Measurements from ENCODE around the gene PTGES3L. TPM values are rescaled to one million over a fixed set of nuclear protein-coding genes. Genes with fewer than 3 reads are reported as not detected.
A peak's percentile ranks its signal among the peaks of the same experiment; 100 is the strongest.

Gene PTGES3L
- total and polyA plus RNA-seq, 4 donors, result 0.08 to 0.19 (median 0.13) TPM; not detected in 1

DNA sequence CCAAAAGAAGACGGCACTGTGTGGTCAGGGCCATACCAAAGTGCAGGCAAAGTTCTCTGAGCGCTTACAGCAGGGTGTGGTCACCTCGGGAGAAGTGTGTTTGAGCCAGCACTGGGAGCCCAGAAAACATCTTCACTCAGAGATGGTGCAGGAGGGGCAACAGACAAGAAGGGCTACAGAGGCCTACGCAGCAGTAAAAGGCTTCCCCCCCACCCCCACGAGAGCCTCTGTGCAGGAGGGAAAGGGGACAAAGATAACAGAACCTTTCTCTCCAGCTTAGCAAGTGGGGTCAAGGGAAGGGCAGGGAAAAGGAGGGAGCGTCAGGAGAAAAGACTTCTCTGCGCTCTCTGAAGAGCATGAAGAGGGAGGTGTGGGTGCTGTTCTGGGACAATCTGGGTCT lies 39.5 kb upstream of the PTGES3L start:
- Histone ChIP-seq H3K4me3 (ENCODE audit: low read depth in 1 of 3, low read length in 3 of 3) (no peak overlapping the region), H3K4me1 (ENCODE audit: control insufficient read depth in 4 of 4, insufficient read depth in 4 of 4, low read length in 3 of 4) (peaks cover 6 to 31% (median 18%) of the 10 kb centered on the region in 4 donors)

More for the DNA sequence above, 39.5 kb upstream of the PTGES3L start:
- no peak for DNase-seq (ENCODE audit: low spot score)
- Histone ChIP-seq H3K9me3 (ENCODE audit: control insufficient read depth in 4 of 4, low read length in 3 of 4) (no peaks in the 10 kb centered on the region), H3K36me3 (ENCODE audit: control insufficient read depth in 4 of 4, insufficient read depth in 3 of 4, low read depth in 1 of 4, low read length in 3 of 4) (peaks cover 0 to 9% (median 2%) of the 10 kb centered on the region in 4 donors), H3K27me3 (ENCODE audit: control insufficient read depth in 4 of 4, insufficient read depth in 4 of 4, low read length in 3 of 4) (no peaks in the 10 kb centered on the region), H3K27ac (ENCODE audit: low read depth in 1 of 2, low read length in 2 of 2) (peak overlapping the region in 1 of 2 donors; percentile 37), H3K9ac (ENCODE audit: low read depth in 1 of 2, low read length in 2 of 2) (no peak overlapping the region)
- 67% methylated on average over 7 of the region's 7 CpGs for WGBS
- TF ChIP-seq, protein P1, sequence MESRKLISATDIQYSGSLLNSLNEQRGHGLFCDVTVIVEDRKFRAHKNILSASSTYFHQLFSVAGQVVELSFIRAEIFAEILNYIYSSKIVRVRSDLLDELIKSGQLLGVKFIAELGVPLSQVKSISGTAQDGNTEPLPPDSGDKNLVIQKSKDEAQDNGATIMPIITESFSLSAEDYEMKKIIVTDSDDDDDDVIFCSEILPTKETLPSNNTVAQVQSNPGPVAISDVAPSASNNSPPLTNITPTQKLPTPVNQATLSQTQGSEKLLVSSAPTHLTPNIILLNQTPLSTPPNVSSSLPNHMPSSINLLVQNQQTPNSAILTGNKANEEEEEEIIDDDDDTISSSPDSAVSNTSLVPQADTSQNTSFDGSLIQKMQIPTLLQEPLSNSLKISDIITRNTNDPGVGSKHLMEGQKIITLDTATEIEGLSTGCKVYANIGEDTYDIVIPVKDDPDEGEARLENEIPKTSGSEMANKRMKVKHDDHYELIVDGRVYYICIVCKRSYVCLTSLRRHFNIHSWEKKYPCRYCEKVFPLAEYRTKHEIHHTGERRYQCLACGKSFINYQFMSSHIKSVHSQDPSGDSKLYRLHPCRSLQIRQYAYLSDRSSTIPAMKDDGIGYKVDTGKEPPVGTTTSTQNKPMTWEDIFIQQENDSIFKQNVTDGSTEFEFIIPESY (IDR thresholded peaks at IDR 0.05), result no peak
- TF ChIP-seq, protein P2, sequence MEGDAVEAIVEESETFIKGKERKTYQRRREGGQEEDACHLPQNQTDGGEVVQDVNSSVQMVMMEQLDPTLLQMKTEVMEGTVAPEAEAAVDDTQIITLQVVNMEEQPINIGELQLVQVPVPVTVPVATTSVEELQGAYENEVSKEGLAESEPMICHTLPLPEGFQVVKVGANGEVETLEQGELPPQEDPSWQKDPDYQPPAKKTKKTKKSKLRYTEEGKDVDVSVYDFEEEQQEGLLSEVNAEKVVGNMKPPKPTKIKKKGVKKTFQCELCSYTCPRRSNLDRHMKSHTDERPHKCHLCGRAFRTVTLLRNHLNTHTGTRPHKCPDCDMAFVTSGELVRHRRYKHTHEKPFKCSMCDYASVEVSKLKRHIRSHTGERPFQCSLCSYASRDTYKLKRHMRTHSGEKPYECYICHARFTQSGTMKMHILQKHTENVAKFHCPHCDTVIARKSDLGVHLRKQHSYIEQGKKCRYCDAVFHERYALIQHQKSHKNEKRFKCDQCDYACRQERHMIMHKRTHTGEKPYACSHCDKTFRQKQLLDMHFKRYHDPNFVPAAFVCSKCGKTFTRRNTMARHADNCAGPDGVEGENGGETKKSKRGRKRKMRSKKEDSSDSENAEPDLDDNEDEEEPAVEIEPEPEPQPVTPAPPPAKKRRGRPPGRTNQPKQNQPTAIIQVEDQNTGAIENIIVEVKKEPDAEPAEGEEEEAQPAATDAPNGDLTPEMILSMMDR (IDR thresholded peaks at IDR 0.05; ENCODE audit: low read depth, low read length, missing input control), result no peak
- TF ChIP-seq FOXA1 (IDR thresholded peaks at IDR 0.05), result no peak
- TF ChIP-seq HNF4A (conservative IDR thresholded peaks at IDR 0.05), result no peak
- no peak for TF ChIP-seq HNF4G (IDR thresholded peaks at IDR 0.05)
- no peak for TF ChIP-seq RAD21 (IDR thresholded peaks at IDR 0.05)
- TF ChIP-seq SP1 (IDR thresholded peaks at IDR 0.05), result no peak
- no peak for TF ChIP-seq NR2F2 (IDR thresholded peaks at IDR 0.05)
- TF ChIP-seq FOXA2 (IDR thresholded peaks at IDR 0.05), result no peak
- TF ChIP-seq, protein P3, sequence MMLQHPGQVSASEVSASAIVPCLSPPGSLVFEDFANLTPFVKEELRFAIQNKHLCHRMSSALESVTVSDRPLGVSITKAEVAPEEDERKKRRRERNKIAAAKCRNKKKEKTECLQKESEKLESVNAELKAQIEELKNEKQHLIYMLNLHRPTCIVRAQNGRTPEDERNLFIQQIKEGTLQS (IDR thresholded peaks at IDR 0.05), result no peak
- no peak for TF ChIP-seq GABPA (IDR thresholded peaks at IDR 0.05 in 1 of 2, conservative IDR thresholded peaks at IDR 0.05 in 1 of 2)
- TF ChIP-seq JUND (IDR thresholded peaks at IDR 0.05), result no peak
- TF ChIP-seq, protein P4, sequence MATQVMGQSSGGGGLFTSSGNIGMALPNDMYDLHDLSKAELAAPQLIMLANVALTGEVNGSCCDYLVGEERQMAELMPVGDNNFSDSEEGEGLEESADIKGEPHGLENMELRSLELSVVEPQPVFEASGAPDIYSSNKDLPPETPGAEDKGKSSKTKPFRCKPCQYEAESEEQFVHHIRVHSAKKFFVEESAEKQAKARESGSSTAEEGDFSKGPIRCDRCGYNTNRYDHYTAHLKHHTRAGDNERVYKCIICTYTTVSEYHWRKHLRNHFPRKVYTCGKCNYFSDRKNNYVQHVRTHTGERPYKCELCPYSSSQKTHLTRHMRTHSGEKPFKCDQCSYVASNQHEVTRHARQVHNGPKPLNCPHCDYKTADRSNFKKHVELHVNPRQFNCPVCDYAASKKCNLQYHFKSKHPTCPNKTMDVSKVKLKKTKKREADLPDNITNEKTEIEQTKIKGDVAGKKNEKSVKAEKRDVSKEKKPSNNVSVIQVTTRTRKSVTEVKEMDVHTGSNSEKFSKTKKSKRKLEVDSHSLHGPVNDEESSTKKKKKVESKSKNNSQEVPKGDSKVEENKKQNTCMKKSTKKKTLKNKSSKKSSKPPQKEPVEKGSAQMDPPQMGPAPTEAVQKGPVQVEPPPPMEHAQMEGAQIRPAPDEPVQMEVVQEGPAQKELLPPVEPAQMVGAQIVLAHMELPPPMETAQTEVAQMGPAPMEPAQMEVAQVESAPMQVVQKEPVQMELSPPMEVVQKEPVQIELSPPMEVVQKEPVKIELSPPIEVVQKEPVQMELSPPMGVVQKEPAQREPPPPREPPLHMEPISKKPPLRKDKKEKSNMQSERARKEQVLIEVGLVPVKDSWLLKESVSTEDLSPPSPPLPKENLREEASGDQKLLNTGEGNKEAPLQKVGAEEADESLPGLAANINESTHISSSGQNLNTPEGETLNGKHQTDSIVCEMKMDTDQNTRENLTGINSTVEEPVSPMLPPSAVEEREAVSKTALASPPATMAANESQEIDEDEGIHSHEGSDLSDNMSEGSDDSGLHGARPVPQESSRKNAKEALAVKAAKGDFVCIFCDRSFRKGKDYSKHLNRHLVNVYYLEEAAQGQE (IDR thresholded peaks at IDR 0.05), result no peak
- TF ChIP-seq YY1 (IDR thresholded peaks at IDR 0.05), result no peak
- TF ChIP-seq TAF1 (conservative IDR thresholded peaks at IDR 0.05), result no peak
- TF ChIP-seq EGR1 (IDR thresholded peaks at IDR 0.05; ENCODE audit: low read depth in 2 of 2), result no peak
- no peak for TF ChIP-seq RXRA (IDR thresholded peaks at IDR 0.05)
- TF ChIP-seq, protein P5, sequence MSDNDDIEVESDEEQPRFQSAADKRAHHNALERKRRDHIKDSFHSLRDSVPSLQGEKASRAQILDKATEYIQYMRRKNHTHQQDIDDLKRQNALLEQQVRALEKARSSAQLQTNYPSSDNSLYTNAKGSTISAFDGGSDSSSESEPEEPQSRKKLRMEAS (IDR thresholded peaks at IDR 0.05), result no peak

Data from liver (tissue), 9 donors.